ENCODE results near the gene FIG4.

DNA sequence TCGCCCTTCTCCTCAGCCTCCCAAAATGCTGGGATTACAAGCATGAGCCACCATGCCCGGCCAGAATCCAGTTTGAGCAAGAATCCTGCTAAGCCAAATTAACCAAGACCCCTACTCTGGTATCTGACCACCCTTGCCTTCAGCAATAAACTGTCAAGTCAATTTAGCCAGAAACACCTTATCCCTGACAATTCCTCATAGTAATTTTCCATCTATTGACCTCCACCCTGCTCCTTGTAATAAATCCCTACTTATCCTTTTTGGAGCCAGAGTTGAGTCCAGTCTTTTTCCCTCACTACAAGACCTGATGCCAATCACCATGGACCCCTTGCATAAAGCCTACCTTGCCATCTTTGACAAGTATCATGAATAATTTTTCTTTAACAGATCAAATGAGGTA is 173.0 kb downstream of the FIG4 start:
- TF ChIP-seq, protein P1, sequence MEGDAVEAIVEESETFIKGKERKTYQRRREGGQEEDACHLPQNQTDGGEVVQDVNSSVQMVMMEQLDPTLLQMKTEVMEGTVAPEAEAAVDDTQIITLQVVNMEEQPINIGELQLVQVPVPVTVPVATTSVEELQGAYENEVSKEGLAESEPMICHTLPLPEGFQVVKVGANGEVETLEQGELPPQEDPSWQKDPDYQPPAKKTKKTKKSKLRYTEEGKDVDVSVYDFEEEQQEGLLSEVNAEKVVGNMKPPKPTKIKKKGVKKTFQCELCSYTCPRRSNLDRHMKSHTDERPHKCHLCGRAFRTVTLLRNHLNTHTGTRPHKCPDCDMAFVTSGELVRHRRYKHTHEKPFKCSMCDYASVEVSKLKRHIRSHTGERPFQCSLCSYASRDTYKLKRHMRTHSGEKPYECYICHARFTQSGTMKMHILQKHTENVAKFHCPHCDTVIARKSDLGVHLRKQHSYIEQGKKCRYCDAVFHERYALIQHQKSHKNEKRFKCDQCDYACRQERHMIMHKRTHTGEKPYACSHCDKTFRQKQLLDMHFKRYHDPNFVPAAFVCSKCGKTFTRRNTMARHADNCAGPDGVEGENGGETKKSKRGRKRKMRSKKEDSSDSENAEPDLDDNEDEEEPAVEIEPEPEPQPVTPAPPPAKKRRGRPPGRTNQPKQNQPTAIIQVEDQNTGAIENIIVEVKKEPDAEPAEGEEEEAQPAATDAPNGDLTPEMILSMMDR (IDR thresholded peaks at IDR 0.05) = no peak
- TF ChIP-seq POLR2AphosphoS5 (IDR thresholded peaks at IDR 0.05) = no peak

Data from gastroesophageal sphincter (tissue), 3 donors.